ENCODE data around the gene PDSS2.

Gene PDSS2

DNA sequence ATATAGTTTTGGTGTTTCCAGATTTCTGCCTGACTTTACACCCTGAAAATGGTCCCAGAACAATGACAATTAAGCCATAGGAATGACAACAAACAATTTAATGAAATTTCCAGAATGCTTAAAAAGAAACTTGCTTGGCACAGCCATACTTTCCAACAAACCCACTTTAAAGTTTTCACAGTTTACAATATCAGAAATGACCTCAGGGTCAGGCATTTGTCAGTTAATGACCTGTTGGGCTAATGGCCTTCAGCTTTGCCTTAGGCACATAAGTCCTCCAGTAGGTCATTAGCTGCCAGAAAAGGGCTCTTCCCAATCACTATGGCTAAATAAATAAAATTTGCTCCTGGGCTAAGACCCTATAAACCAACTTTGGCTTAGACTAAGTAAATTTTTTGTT is 199.4 kb downstream of the PDSS2 start:
- no peak for DNase-seq

DNA sequence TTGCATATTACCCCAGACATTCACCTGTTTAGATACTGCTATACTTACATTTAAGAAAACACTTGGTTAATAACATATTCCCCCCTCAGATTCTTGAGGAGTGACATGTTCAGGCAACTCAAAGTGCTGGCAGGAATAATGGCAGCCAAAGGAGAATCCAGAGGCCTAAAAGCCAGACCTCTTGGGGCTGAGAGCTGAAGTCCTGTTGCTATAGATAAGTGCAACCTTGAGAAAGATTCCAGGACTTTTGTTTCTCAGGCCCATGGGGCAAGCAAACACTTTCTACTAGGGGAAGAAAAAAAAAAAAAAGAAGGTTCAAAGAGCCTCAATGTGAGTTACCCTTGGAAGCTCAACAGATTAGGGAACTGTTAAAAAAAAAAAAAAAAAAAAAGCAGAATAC is 211.2 kb downstream of the PDSS2 start:
- DNase-seq: no peak

- DNase-seq: no peak
These were observed 212.3 kb downstream of the PDSS2 start for GRCh38 chr6:107246972-107247615.

DNA sequence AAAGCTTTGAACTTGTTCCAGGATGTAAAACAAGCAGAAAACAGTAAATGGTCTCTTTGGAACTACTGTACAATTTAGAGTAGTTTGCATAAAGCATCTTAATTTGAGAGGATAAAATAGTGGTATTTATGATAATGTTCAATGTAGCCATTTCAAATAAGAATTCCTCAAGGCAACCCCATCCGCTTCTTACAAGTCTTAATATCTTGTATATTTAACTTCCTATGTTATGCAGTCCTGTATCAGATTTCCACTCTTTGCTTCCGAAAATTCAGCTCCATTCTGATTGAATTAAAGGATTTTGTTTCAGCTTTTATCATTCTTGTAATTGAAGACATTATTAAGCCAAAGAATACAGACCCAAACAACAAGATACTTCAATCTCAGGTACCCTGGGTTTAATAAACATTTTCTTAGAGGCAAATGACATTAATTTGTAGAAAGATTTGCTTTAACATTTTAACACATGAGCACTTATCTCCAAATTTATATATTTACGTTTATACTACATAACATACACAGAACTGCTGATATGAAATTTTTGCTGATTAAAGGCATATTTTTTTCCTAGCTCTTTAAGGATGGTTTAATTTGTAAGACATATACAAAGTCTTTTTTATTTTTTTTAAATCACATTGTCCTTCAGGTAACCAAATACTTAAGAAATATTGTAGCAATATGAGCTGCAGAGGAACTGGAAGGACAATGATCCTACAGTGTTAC is 213.0 kb downstream of the PDSS2 start:
- DNase-seq: no peak

DNA sequence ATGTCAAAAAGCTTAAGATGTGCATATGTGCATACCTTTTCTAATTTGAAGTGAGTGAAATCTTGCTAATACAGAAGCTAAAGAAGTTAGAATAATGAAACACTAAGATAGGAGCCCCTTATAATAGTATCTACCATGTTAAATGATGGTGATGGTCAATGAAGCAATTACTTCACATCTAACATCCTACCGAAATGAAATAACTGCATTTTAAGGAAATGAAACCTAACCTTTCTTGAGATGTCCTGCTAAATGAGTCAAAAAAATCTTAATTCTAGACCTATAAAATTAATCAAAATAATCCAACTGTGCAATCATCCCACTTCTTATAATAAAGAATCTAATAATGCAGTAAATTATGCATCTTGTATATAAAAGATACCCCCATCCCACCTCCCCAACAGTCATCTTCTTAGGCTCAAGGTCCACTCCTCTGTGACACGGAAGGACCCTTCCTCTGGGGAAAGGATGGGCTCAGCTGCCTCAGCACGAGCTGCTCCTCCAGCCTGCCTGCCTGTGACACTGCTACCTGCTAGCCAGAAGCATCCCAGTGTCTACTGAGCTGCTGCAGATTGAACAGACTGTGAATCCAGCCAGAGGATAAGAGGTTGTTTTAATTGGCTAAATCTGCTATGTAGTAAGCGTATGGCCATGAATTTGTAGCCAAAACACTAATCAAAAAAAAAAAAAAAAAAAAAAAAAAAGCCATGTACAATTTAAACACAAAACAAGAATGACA is 214.5 kb downstream of the PDSS2 start:
- no peak for DNase-seq

GRCh38 chr6:107244082-107244741 is 215.2 kb downstream of the PDSS2 start:
- no peak for DNase-seq

GRCh38 chr6:107243471-107243870 is 215.9 kb downstream of the PDSS2 start:
- no peak for DNase-seq

DNA sequence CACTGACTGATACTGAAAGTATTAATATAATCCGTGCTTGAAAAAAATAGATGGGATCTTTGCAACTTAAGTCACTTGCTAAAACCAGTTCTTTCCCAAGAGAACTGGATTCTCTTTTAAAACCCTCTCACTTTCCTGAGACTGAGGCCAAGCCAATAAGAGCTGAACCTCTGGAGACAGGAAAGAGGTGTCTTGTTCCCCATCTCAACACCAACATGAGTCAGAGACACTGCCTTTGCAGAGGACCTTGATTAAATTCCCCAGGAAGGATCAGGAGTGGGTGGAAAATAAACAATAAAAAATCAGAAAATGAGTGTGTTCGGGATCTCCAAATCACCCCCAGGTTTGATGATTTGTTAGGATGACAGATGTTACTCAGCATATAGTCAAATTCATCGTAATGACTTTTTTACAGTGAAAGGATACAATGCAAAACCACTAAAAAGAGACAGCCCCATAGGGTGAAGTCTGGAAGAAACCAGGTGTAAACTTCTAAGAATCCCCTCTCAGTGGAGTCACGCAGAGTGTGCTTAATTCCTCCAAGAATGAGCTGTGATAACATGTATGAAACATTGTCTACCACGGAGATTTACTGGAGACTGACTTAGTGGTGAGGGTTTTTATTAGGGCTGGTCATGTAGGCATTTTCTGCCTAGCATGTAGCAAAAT is 221.2 kb downstream of the PDSS2 start:
- no peak for DNase-seq

GRCh38 chr6:107235511-107235910 is 223.9 kb downstream of the PDSS2 start:
- no peak for DNase-seq

- DNase-seq: no peak
These were observed 224.4 kb downstream of the PDSS2 start for GRCh38 chr6:107235007-107235406.

DNA sequence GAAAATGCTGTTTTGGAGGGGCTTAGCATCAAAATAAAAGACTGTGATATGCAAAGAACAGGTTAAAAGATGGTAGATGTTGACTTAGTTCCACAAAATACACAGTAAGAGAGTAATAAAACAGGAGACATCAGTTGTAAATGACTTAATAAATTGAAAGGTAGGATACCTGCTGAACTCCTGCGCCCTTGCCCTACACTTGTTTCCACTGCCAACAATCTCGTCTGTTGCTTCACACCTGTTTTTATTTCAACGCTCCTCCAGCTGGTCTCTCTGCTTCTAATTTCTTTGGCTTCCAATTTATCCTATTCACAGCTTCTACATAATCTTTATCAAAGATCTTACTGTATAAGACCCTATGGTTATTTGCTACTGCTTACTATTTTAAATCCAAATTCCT is 228.1 kb downstream of the PDSS2 start:
- no peak for DNase-seq

- no peak for DNase-seq
These were observed 228.9 kb downstream of the PDSS2 start for GRCh38 chr6:107230448-107230847.

- no peak for DNase-seq
These were observed 229.3 kb downstream of the PDSS2 start for GRCh38 chr6:107230024-107230423.

- peak; percentile 42 for DNase-seq
These were observed 230.6 kb downstream of the PDSS2 start for GRCh38 chr6:107228754-107229153.

DNA sequence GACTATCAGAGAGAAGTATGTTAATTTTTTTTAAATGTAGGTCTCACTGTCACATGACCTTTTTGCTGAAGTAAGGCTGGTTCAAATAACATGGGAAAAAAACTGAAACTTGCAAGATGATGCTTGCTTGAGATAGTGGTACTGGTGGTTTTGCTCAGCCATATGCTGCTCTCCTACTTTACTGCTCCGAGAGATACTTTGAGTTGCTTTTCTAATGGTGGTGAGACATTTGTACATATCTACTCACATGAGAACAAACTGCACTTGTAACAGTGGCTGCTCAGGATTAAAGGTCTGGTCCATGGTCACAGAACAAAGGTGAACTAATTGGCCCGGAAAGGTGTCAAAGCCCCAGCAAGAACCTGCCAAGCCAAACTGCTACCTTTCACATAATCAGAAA is 237.8 kb downstream of the PDSS2 start:
- DNase-seq: no peak

- no peak for DNase-seq
These were observed 239.5 kb downstream of the PDSS2 start for GRCh38 chr6:107219851-107220250.

- DNase-seq: no peak
These were observed 241.2 kb downstream of the PDSS2 start for GRCh38 chr6:107218142-107218541.

DNA sequence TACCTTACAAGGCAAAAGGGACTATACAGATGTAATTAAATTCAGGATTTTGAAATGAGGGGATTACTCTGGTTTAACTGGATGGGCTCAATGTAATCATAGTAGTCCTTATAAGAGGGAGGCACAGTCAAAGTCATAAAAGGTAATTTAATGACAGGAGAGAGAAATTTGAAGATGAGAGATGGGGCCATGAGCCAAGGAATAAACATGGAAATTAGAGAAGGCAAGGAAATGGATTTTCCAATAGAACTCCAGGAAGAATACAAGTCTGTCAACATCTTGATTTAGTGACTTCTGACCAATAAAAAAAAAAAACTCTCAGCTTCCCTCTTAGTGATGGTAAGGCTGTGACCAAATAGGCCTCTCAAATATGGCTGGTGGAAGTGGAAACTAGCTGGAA is 242.1 kb downstream of the PDSS2 start:
- no peak for DNase-seq

GRCh38 chr6:107216197-107216933 is 243.0 kb downstream of the PDSS2 start:
- DNase-seq: no peak

- no peak for DNase-seq
These were observed 244.0 kb downstream of the PDSS2 start for GRCh38 chr6:107215334-107215733.

- DNase-seq: no peak
These were observed 244.7 kb downstream of the PDSS2 start for GRCh38 chr6:107214655-107215054.
